Stimulated activated CD8-positive, alpha-beta memory T cell treated with anti-CD3 and anti-CD28 coated beads, Interleukin-12 subunit alpha, Interleukin-12 subunit beta, amount 100 ng/mL, for 24 hours (primary cell): ENCODE measurements around the gene DISC1.
"Not testable (repeated sequence)": the region's sequence is repeated elsewhere in the genome, so short reads cannot be mapped to it uniquely, and the experiment has no call there.

Experiments
- DNase-seq: peaks from one replicate; pipeline ENCODE4 v3.0.0-alpha.2; 2020; ENCODE audit errors: extremely low read depth

Gene DISC1

GRCh38 chr1:231890791-231891190 lies 264.2 kb downstream of the DISC1 start:
- no peak for DNase-seq

DNA sequence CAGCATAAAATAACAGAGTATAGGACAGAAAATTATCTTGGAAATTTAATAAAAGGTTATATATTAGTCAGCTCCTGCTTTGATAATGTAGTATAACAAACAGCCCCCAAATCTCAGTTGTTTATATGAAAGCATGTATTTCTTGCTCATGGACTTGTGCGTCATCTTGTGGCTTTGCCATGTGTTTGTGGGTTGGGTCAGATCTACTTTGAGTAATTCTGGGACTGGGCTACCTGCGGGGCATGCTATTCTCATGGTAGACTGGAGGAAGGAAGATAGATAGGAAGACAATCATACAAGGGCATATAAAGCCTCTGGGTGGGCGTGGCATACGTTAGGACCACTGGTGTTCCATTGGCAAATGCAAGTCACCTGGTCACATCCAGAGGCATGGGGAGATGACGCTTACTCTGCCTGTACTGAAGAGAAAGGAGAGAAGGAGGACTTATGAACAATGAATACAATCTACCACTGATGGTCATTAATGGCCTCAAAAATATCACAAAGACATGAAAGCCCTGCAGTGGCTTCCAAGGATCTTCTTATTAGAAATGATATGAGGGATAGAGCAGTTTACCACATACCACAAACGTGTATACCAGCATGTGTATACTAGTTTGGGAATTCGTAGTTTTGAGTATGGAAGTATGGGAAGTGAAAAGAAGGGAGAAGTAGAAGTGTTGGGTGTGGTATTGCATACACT lies 267.0 kb downstream of the DISC1 start:
- no peak for DNase-seq

DNA sequence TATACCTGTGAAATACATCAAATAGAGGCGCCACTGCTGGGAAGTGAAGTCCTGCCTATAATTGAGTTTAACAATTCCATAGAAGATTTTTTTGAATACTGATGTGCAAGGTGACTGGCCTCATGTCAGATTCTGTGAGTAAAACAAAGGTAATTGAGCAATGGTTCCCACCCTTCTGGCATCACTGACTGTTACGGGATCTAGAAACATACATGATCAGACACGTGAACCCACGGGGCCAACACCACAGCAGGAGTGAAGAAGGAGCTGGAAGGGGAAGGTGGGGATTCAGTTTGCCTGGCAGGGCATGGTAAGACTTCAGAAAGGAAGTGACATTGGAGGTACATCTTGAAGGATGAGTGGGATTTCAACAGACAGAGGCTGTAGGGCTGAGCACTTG lies 270.2 kb downstream of the DISC1 start:
- no peak for DNase-seq

DNA sequence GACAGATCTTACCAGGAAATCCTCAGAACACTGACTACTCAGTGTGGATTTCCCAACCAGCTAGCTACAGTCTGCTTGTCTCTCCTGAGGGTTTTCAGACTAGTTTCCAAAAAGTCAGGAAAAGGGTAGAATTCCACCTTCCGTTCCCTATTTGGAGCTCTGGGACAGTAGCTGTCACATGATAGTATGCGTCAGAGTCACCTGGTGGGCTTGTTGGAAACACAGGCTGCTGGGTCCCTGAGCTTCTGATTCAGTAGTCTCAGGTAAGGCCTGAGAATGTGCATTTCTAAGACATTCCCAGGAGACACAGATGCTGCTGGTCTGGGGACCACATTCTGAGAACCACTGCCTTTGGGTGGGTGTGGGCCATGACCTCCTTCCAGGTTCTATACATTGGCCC lies 272.5 kb downstream of the DISC1 start:
- no peak for DNase-seq

DNA sequence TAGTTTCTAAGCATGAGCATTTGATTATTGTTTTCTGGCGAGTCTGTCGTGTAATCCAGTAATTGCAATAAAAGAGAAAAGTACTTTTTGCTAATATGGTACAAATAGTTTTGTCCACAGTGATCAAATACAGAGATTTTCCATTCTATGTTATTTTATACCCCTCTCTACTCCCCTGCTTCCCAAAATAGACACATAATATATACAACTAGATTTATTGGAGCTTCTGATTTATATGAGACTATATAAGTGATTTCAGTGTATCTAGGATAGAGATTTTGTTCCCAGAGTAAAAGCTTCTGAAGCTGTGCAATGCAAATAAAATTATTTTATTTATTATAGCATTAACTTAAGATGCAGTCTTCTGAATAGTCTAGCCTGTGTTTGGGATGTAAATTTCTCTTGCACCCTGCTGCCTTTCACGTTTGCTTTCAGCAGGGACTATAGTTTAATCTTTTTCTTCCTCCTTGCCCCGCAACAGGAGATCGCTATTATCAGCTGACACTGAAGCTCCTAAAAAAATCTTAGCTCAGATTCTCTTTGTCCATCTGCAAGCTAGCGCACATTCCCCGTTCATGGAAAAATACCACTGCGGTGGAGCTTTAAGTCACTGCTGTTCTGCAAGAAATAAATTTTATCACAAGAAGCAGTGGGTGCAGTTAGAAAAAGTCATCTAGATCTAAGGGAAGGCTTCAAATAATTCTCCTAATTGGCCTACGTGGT lies 273.3 kb downstream of the DISC1 start:
- no peak for DNase-seq

DNA sequence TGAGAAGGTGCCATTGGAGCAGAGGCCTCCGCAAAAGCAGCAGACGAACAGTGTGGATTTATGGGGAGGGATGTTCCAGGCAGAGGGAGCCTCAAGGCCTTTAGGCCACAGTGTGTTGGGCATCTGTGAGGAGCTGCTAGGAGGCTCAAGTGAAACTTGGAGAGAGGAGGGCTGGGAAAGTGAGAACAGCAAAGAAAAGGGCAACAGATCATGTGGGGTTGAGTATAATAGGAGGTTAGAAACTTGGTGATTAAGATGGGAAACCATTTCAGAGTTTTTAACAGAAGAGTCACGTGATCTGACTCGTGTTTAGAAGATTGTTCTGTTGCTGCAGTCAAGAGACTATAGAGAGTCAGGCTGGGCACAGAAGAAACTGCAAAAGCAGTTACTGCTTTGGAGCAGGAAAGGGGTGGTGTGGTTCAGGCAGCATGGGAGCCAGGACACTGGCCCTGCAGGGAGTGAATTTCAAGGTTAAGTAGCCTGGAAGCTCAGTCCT lies 277.0 kb downstream of the DISC1 start:
- no peak for DNase-seq

DNA sequence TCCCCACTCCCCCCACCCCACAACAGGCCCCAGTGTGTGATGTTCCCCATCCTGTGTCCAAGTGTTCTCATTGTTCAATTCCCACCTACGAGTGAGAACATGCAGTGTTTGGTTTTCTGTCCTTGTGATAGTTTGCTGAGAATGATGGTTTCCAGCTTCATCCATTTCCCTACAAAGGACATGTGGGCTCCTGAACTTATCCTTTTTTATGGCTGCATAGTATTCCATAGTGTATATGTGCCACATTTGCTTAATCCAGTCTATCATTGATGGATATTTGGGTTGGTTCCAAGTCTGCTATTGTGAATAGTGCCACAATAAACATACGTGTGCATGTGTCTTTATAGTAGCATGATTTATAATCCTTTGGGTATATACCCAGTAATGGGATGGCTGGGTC lies 280.7 kb downstream of the DISC1 start:
- not testable (repeated sequence) for DNase-seq

DNA sequence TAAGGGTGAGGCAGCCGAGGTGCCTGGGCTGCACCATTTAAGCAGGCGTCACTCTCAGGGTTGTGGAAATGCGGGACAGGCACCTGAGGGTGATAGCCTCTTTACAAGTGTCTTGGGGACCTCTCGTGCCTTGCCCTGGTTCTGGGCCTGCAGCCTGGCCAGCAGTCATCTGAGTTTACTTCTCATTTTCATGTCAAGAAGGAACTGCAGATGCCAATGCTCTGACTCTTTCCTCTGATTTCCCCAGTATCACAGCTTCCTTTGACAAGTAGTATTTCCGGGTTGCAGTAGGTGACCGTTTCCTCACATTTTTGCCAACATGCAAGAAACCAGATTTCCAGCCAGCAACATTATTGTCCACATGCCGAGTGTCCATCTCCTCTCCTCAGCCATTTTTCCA lies 286.9 kb downstream of the DISC1 start:
- DNase-seq: no peak

GRCh38 chr1:231918239-231919015 lies 291.8 kb downstream of the DISC1 start:
- DNase-seq: no peak

DNA sequence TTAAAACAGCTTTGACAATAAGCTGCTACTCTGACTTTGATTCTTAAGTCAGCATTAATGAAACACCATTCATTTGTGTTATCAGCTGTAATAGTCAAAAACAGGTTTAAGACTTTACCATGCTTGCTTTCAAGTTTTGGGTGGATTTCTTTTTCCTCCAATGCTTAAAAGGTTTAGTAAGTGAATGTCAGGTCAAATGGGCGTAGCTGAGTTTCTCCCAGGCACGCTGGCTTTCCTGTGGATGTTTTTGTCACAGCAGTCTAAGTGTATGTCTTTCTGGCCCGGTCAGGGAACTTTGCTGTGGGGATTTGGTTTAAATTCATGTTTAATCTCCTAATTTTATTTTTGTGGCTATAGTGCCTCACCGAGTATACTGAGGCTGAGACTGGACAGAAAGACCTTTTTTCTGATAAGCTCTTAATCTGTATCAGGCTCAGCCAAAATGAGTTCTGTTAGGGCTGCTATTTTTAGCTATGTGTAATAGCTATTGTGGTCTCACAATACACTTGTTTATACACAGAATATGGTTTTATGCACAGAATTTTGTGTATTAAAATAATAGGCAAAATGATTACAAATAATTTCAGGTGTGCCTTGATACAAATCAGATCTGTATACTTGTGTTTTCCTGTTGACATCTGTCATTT lies 292.8 kb downstream of the DISC1 start:
- DNase-seq: no peak

DNA sequence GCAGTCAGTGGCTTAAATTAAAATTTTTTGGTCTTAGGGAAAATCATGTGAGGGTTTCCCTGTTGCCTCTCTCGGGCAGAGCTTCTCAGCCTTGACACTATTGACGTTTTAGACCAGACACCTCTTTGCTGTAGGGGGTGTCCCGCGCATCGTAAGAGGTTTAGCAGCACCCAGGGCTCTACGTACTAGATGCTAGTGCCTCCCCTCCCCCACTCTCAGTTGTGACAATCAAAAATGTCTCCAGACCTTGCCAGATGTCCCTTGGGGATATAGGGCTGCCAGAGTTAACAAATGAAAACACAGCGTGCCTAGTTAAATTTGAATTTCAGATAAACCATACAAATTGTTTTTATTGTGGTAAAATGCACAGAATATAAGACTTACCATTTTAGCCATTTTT lies 293.3 kb downstream of the DISC1 start:
- no peak for DNase-seq

DNA sequence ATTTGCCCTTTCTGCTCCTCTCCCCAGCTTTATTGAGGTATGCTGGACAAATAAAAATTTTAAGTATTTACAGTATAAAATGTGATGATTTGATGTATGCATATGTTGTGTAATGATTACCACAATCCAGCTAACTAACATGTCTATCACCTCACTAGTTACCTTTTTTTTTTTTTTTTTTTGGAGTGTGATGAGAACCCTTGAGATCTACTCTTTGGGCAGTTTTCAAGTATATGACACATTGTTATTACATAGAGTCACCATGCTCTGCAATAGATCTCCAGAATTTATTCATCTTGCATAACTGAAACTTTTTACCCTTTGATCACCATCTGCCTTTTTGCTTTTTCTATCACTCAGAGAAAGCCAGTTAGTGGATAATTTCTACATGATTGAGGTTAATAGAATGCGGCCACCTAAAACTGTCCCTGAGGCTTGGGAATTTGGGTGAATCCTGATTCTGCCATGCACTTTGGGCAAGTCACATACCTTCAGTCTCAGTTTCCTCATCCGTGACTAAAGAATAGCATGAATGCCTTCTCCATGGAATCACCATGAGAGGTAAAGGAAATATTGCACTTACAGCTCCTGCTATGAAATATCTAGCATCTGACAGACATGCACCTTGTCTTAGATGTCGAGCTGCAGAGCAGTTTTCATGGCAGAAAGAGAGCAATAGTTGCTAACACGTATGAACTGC lies 295.2 kb downstream of the DISC1 start:
- no peak for DNase-seq

- DNase-seq: no peak
Observed at GRCh38 chr1:231923491-231924041, 297.0 kb downstream of the DISC1 start.

DNA sequence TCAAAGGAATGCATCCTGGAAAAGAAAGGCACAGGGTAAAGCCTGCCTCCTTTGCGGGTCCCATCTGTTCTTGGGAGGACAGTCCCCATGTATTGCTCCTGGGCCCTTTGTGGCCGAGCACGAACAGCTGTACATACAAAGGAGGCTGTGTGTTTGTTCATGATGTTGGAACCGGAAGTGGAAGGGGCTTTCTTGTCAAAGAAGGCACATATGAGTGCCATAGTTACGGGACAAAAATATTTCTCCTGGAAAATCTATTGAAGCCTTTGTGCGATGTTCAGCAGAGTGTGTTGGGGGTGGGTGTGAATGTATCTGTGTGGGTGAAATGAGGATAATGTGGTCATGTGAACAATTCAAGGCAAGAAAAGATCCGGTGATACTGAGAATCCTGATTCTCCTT lies 297.6 kb downstream of the DISC1 start:
- DNase-seq: no peak

DNA sequence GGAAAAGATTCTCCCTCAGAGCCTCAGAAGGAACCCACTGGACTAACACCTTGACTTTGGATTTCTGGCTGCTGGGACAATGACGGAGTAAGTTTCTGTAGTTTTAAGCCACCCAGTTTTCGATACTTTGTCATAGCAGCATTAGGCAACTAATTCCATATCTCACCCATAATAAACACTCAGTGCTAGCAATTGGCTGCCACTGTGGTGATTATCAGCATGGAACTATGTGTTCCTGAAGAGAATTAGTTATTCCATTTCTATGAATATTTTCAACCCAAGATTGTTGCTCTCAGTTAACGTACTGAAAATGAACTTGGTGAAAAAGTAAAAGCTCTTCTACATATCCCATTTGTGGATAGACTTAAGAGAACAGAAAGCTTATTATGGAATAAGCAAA lies 299.3 kb downstream of the DISC1 start:
- DNase-seq: no peak

- DNase-seq: no peak
Observed at GRCh38 chr1:231926340-231926739, 299.8 kb downstream of the DISC1 start.

DNA sequence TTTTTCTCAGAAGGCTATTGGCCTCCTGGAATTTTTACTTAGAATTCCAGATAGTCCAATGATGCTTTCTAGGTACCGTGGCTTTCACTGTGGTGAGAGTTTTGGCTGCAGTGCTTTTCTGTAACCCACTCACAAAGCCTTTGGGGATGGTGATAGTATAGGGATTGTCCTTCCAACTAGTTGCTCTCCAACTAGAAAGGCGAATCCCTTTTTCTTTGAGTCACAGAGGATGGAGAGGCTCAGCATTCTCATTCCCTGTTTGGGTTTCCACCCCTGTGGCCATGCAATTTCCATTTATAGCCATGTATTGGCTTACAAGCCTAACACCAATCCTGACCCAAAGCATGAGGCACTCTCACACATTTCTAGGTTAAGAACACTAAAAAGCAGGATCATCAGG lies 300.3 kb downstream of the DISC1 start:
- DNase-seq: no peak

GRCh38 chr1:231927431-231927830 lies 300.8 kb downstream of the DISC1 start:
- DNase-seq: no peak

DNA sequence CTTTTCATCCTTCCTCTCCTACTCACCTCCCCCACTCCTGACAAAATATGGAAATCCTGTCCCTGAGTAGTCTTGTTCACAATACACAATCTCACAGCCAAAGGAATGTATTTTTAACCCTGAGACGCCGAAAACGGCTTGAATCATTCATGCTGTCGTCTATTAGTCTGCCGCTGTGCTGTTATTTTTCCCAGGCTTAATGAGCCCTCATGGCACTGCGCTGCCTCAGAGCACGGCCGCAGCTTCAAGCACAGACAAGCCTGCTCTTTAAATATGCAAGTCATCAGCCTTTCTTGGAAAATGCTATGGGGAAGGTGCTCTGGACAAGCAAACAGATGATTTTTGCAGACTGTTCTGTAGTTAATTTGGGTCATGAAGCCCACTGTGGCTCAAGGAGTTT lies 302.7 kb downstream of the DISC1 start:
- DNase-seq: no peak

DNA sequence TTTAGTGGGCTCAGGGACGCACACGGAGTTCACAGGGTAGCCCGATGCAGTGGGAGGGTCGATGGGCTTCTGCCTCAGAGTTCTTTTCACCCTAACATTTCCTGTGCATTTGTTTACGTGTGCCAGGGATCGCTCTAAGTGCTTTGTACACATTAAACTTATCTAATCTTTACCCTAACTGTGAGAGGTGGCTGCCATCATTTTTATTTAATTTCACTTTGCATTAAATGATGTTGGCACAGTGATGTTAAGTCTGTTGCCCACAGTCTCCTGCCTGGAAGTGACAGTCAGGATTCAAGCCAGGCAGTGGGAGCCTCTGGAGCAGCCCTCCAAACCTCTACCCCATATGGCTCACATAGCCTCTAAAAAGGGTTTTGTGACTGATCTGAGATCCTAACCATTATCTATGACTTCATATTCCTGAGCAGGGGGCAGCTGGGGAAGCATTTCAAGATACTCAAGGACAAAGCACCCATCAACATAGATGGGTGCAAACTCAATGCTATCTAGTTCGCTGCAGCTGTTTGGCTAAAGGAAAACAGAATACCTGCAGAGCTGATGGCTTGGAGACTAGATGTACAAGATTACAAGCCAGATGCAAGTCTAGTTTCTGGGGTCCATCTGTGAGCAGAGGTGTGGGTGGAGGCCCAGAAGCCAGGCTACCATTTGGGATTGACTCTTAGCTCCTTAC lies 303.8 kb downstream of the DISC1 start:
- no peak for DNase-seq

DNA sequence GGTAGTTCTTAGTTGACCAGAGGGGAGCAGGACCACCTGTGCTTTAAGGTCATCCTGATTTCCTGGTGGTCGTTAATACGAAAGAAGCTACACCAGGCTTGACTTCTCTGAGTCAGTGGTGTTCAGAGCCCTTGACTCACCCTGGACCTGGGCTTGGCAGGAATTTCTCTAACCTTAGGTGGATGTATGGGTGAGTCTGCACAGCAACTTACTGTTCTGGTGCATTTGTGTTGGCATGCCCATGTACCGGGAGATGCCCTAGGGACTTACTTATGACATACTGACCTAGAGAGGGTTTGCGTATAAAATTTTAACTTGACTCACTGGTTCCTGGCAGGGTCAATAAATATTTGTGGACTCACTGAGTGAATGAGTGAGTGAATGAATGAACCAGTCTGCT lies 304.6 kb downstream of the DISC1 start:
- DNase-seq: no peak
